GM18909 (cell line): ENCODE measurements around the gene LRP10.
"Not testable (repeated sequence)": the region's sequence is repeated elsewhere in the genome, so short reads cannot be mapped to it uniquely, and the experiment has no call there.

Experiments
- ATAC-seq: cut with Tn5 transposase; IDR thresholded peaks from one replicate; pipeline ENCODE4 v1.9.1; 2021; ENCODE audit warnings: mild to moderate bottlenecking; ENCODE audit not compliant: unreplicated experiment, poor library complexity

The LRP10 gene

DNA sequence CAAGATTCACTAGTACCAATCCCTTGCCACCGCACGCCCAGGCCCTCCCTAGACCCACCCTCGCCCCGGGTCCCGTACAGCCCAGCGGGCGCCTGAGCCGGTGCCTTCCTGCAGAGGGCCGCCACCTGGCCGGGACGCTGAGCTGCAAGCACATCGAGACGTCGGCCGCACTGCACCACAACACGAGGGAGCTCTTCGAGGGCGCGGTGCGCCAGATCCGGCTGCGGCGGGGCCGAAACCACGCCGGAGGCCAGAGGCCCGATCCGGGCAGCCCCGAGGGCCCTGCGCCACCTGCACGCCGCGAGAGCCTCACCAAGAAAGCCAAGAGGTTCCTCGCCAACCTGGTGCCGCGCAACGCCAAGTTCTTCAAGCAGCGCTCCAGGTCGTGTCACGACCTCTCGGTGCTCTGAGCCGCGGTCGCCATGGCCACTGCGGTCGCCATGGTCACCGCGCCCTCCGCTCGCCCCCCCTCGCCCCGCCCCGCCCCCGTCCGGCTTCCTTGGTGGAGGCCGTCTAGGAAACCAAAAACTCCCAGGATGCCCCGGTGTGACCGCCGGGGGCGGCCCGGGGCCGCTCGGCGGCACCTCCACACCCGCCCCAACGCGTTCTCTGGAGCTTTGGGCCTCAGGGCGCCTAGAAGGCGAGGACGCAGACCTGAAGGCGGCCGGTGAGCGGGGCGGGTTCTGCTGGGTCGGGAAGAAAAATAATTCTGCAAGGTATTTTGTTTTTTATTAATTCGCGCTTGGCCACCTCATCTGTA is 15.1 kb downstream of the LRP10 start:
- peak; percentile 53 for ATAC-seq

DNA sequence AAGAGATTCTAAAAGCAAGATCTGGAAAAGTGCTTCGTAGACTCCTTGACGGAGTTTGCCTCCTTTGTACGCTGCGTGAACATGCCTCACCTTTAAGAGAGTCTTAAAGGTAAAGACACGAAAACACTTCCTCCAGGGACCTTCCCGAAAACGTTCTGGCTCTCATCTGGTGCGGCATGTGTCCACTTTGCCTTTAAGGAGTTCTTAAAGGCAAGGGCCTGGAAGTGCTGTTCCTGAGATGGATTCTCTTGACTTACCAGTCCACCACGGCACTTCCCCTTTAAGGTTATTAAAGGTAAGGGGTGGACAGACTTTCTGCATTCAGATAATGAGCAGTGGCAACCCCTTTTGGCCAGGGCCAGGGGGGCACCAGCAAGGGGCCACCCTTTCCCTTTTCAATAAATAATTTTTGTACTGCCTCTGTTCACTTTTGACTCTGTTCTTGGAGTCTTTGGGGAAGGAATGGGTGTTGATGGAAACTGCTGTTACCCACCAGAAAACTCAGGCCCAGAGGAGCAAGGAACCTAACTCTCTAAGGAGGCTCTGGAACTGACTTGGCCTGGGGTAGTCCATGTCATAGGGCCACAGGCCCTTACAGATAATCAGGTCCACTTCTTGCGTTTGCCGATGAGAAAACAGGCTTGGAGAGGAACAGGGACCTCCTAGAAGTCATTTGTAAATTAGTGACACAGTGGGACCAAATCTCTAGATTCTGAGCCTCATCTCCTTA is 15.9 kb downstream of the LRP10 start:
- peak; percentile 47 for ATAC-seq

DNA sequence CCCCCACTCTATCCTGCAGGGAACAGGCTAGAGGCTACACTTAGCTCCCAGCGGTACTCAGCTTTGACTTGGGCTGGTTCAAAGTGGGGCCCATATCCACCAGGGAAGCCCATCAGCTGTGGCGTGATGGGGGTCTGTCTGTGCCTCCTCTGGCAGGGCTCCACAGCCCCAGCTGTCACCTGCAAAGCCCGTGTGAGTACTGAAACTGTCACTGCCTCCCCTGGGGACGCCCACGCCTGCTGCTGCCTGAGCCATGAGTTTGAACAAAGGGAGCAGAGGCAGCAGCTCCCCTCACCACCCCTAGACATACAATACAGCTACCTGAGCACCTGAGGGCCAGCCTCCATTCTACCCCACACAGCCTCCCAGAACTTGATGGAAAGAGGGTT is 16.4 kb downstream of the LRP10 start:
- ATAC-seq, result peak; percentile 55

DNA sequence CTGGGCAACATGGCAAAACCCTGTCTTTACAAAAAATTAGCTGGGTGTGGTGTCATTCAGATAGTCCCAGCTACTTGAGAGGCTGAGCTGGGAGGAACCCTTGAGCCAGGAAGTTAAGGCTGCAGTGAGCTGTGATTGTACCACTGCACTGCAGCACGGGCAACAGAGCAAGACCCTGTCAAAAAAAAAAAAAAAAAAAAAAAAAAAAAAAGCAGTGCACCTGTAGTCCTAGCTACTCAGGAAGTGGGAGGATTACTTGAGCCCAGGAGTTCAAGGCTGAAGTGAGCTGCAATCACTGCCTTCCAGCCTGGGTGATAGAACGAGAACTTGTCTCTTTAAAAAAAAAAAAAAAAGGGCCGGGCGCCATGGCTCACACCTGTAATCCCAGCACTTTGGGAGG is 17.1 kb downstream of the LRP10 start:
- no peak for ATAC-seq

DNA sequence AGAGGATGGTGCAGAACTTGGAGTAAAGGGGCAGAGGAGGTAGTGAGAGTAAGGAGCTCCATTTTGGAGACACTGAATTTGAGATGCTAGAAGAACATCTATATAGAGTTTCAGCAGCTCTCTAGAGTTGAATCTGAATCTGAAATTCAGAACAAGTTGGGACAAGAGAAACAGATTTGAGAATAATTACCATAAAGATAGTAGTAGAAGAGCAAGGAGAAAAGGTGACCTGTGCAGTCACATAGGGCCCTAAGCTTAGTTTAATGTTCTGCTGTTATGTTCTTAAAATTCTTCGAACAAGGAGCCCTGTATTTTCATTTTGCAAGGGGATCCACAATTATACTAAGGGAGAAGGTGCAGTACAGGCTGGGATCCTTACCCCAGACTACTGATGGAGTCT is 18.9 kb downstream of the LRP10 start:
- no peak for ATAC-seq

DNA sequence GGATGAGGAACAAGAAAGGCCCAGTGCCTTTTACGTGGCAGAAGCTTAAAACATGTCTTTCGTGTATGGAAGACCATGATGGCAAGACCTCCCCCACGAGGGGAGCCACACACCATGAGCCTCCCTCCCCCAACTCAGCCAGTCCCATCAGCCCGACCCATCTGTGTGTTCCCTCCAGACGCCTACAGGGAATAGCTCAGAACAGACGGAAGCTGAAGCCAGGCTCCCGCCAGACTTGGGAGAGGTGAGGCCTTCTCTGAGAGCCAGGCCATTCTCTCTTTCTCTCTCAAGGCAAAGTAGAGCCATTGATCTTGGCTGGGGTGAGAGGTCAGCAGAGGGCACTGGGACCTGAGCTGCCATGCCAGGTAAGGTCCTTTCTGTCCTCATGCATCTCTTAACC is 20.9 kb downstream of the LRP10 start:
- no peak for ATAC-seq

DNA sequence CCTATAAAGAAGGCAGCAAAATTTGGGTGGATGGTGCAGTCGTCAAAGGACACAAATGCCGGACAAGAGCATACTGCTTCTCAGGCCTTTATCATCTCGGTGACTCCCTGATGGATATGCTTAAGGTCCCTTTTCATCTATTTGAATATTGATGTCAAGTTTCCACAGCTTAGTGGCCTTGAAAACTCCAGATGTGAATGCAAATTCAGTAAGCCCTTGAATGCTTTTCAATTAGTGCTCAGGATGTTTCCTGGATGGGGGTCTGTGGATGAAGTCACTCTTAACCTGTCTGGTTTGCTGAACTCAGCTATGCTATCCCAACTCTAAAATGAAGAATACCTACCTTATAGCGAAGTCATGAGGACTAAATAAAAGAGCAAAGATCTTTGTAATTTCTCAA is 22.2 kb downstream of the LRP10 start:
- ATAC-seq, result no peak

DNA sequence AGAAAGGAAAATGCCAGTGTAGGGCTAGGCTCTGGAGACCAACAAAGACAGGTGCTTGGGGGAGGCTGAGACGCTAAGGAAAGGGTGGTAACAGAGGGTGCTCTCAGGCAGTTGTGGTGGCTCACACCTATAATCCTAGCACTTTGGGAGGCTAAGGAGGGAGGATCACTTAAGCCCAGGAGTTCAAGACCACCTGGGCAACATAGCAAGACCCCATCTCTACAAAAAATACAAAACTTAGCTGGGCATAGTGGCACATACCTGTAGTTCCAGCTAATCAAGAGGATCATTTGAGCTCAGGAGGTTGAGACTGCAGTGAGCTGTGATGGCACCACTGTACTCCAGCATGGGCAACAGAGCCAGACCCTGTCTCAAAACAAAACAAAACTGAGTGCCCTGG is 23.9 kb downstream of the LRP10 start:
- no peak for ATAC-seq

DNA sequence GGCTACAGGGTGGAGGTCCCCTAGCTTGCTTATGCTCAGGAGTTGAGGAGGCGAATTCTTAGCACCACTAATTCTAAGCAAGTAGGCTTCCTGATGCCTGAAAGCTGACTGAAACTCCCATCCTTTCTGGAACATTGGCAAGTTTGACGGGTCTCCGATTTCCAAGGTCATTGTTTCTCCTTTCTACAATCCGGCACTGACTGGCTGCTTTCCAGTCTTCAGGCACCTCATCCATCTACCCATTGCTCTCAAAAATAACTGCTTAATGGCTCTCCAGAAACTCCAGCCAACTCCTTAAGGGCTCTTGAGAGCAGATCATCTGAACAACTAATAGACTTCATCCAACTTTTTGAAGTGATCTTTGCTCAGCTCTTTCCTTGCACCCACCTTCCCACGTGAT is 24.8 kb downstream of the LRP10 start:
- ATAC-seq, result no peak

DNA sequence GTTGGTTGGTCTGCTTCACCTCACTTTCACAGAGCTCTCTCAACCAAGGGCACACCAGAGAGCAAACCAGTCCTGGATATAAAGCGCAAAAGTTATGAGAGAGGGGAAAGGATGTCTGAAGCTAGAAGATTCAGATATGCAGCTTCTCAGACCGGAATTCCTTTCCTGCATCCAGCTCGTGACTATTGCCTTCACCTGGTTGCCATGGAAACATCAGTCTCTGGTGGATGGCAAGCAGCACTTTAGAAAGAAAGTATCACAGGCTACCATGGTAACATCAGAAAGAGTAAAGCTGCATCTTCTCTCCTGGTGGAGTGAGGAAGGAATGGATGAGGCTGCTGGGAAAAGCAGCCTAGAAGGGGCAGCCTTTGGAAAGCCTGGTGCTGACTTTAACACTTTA is 25.2 kb downstream of the LRP10 start:
- ATAC-seq, result no peak

DNA sequence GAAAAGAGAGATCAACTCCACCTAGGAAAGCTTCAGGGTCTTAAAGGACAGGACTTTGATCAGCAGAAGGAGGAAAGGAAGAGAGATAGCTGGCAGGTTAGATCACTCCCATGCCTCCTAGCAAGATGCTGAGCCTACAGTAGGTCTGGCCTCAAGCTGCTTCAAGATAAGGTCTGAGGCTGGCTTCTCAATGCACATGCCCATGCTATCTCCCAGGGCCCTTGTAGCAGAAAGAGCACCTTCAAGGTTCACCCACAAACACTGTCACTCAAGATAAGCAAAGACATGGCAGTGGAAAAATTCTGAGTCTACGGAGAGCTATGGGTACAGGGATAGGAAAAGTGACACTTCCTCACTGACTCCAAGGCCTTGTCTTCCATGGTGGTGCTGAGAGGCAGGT is 25.8 kb downstream of the LRP10 start:
- no peak for ATAC-seq

DNA sequence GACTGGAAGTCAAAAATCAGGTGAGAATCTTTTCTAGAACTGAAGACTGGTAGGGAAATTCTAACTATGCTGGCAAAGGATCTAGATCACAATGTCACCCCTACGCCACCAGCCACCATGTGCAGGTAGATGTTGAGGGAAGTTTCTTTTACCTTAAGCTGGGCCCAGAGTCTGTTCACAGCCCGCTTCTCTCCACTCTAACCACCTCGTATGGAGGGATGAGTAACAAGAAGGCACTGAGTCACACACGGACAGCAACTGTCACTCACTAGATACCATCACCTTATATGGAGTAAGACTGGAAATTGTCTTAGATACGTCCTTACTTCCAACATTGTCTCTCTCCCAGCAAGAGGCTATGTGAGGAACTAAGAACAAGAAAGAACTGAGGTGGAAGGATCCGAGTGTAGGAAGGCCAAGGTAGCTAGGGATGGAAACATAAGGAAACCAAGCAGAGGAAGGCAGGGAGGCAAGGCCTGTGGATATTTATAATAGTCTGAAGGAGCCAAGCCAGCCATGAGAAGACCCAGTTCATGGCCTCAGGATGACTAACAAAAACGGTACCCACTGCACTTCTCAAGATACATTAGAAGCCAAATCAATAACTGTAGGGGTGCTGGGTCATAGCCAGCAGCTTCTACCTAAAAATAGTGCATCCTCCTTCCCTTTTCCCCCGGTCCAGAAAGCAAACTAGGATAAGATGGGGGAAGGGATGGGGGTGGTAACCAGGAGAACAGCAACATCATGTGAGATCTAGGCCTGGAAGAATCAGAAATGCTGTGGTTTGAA is 27.0 kb downstream of the LRP10 start:
- no peak for ATAC-seq

DNA sequence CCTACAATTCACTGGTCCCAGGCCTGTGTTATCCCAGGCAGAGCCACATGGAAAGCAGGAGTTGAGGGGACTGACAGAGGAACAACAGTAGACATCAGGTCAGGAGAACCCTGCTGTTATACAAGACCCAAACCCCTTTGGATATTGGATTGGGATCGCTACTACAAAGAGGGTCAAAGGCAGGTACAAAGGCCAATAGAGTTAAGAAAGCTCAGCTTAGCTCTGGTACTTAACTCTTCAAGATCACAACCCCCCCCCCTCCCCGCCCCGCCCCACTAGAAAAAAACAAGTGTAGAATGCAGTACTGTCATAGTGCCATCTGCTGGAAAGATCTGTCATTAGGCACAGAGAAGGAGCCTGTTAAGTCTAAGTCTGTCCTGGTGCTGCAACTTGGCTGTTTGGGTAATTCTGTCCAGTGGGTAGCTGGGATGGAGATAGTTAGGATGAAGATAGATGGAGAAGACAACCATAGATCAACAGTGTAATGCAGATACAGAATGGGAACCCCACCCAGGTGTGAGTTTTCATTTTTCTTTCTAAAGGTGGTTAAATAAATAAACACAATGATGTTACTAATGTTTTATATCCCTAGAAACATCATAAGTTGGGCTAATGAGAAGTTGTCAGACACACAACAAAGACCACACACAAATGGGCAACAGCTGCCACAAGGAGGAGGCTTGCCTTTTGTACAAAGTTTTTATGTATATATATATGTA is 28.7 kb downstream of the LRP10 start:
- ATAC-seq, result peak; percentile 60

DNA sequence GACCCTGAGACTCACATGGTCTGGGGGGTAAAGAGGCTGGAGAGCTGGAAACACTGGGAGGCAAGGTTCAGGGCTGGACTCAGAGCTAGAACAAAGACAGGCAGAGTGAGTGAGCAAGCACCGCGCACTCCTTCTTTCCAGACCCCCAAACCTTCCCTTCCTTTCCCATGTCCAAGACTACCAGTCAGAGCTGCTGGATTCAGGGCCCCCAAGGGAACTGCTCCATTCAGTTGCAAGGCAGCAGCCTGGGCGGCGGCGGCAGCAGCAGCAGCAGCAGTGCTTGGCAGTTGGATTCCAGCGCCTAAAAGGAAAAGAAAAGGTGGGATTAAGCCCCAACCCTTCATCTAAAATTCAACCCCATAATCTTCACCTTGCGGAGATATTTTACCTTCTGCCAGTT is 30.3 kb downstream of the LRP10 start:
- no peak for ATAC-seq

DNA sequence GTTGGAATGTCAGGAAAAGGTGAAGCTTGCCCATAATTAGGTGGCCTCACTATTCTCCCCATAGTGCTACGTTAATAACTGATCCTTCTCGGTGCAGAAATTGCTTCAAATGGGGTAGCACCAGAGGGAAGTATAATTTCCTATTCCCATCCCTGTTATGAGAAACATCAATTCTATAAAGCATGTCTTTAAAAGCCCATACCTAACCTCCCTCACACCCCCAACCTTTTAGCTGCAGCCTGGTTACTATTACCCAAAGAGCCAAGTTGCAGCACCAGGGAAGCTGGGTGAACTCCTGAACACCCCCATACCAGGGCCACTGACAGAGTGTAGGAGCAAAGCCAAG is 32.2 kb downstream of the LRP10 start:
- no peak for ATAC-seq

DNA sequence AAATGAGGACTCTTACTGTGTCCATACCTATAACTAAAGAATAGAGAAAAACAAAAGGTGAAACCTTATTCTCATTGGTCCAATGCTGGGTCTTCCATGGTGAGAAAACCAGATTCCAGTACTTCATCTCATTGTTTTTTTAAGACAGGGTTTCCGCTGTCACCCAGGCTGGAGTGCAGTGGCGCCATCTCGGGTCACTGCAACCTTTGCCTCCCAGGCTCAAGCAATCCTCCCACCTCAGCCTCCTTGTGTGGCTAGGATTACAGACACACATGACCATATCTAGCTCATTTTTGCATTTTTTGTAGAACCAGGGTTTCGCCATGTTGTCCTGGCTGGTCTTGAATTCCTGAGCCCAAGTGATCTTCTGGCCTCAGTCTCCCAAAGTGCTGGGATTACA is 34.1 kb downstream of the LRP10 start:
- ATAC-seq, result no peak

DNA sequence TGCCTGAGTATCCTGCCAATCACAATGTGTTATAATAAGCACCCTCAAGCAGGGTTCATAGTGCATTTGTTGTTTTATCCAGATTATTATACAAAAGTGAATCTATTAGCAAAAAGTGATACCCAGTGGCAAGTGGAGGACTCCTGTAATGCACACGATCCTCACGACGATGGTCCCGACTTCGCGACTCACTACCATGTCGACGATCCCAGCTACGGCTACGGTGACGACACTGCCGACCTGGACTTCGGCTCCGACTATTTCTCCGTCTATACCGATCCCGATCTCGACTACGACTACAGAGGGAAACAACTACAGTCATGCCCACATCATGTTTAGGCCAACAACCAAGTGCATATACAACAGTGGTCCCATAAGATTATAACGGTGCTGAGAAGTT is 34.5 kb downstream of the LRP10 start:
- ATAC-seq, result no peak

DNA sequence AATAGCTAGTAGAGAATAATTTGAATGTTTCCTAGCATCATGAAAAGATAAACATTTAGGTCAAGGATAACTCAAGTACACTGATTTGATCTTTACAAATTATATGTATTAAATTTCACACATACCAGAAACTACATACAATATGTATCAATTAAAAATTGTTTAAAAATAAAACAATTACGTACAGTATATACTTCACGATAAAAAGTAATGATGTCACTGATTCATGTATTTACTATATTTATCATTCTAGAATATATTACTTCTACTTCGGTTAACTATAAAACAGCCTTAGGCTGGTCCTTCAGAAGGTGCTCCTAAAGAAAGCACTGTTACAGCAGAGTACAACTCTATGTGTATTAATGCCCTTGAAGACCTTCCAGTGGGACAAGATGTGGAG is 35.9 kb downstream of the LRP10 start:
- no peak for ATAC-seq

DNA sequence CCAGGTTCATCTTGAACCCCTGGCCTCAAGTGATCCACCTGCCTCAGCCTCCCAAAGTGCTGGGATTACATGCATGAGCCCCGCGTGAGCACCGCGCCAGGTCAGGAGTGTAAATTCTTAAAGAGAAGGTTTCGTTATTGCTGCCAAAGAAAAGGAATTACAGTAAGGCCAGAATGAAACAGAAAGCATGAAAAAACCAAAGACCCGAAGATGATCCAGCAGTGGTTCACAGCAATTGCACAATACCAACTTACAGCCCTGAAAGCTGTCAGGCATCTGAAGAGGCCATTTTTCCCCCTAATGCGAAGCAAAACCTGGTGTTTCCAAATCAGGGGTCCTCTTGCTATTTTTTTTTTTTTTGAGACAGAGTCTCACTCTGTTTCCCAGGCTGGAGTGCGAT is 37.1 kb downstream of the LRP10 start:
- no peak for ATAC-seq

DNA sequence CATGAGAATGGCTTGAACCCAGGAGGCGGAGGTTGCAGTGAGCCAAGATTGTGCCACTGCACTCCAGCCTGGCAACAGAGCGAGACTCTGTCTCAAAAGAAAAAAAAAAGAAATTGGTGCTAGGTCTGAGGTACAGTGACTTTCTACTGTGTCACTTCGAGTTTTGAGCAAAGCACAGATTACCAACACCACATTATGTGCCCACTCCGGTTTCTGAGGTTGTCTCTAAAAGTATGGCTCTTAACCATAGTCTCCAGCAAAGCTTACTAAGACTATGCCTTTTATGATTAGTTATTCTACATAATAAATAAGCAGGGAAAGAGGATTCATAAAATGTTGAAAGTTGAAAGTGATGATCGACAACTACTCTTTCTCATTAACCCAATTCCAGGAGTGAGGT is 39.4 kb downstream of the LRP10 start:
- ATAC-seq, result no peak

DNA sequence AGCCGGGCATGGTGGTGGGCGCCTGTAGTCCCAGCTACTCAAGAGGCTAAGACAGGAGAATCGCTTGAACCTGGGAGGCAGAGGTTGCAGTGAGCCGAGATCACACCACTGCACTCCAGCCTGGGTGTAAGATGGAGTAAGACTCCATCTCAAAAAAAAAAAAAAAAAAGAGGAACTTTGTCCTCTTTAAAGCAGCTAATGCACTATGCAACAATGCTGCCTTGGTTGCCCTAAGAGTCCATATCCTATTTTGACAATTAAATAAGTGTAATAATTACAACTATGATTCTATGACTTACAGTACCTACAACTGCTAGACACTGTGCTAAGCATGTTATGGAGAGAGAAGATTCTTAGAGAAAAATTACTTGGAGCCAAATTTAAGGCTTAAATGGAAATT is 43.3 kb downstream of the LRP10 start:
- not testable (repeated sequence) for ATAC-seq
